ENCODE results near the gene TIMM23. TPM values are rescaled to one million over a fixed set of nuclear protein-coding genes. Genes with fewer than 3 reads are reported as not detected.

TIMM23 gene
- total and polyA plus RNA-seq, 10 of the 15 experiments (the other 5 are each of a cell fraction or from before 2014, with no cell fraction given): 90.0 to 228 (median 120) TPM

DNA sequence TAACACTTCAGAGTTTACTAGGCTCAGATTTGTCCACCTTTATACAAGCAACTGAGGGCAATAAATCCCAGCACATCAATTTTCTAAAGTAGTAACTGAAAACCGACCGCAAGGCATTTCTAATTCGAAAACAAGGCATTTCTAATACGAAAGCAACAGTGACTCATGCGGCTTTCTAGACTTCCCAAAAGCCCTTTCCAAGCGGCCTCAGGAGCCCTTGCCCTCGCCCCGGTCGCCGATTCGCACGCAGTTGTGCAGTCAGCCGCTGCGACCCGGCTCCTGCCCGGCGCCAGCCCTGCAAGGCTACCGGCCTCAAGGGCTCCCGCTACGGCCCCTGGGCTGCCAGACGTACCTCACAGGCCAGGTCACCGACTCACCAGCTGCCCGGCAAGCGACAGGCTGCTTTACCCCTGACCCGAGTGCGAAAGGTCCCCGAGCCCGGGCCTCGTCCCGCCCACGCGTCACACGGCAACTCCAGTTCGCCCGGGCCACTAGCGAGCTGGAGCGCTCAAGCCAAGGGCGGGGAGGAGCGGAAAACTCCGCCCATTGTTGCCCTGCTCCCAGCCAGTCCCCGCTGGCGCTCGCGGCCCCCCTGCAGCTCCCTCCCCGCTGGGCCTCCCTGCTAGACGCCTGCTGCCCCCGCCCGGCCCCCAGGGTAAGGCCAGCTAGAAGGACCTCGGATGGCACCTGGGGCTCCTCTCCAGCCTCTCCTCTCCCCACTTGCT lies 50.9 kb downstream of the TIMM23 start (continued):
- TF ChIP-seq NR2F1 (conservative IDR thresholded peaks at IDR 0.05) (peak; percentile 97), EED (IDR thresholded peaks at IDR 0.05; ENCODE audit: low read depth) (peak; percentile 72), RBBP5 (conservative IDR thresholded peaks at IDR 0.05) (no peak), IRF4 (IDR thresholded peaks at IDR 0.05; ENCODE audit: low read depth, low read length) (no peak), ZNF24 (IDR thresholded peaks at IDR 0.05) (no peak), POLR2A (IDR thresholded peaks at IDR 0.05; ENCODE audit: low read depth, low read length) (peak; percentile 81), CHD1 (IDR thresholded peaks at IDR 0.05; ENCODE audit: low read depth, low read length) (no peak), ASH2L (IDR thresholded peaks at IDR 0.05; ENCODE audit: borderline replicate concordance, low read depth) (no peak), SMC3 (IDR thresholded peaks at IDR 0.05; ENCODE audit: borderline replicate concordance, low read length) (0 out of 2 replicates have a peak, but pooled peaks have one; percentile 7), RAD21 (IDR thresholded peaks at IDR 0.05; ENCODE audit: insufficient read depth, low read depth, low read length) (peak; percentile 30; the same call in 1 of the 2 replicates), NR2C2 (IDR thresholded peaks at IDR 0.05; ENCODE audit: borderline replicate concordance, control insufficient read depth, insufficient read length, low read depth) (no peak), CUX1 (IDR thresholded peaks at IDR 0.05; ENCODE audit: insufficient replicate concordance, low read depth, low read length) (no peak)
- TF ChIP-seq, protein P1, sequence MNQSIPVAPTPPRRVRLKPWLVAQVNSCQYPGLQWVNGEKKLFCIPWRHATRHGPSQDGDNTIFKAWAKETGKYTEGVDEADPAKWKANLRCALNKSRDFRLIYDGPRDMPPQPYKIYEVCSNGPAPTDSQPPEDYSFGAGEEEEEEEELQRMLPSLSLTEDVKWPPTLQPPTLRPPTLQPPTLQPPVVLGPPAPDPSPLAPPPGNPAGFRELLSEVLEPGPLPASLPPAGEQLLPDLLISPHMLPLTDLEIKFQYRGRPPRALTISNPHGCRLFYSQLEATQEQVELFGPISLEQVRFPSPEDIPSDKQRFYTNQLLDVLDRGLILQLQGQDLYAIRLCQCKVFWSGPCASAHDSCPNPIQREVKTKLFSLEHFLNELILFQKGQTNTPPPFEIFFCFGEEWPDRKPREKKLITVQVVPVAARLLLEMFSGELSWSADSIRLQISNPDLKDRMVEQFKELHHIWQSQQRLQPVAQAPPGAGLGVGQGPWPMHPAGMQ (IDR thresholded peaks at IDR 0.05; ENCODE audit: borderline replicate concordance): no peak
- TF ChIP-seq, protein P2, sequence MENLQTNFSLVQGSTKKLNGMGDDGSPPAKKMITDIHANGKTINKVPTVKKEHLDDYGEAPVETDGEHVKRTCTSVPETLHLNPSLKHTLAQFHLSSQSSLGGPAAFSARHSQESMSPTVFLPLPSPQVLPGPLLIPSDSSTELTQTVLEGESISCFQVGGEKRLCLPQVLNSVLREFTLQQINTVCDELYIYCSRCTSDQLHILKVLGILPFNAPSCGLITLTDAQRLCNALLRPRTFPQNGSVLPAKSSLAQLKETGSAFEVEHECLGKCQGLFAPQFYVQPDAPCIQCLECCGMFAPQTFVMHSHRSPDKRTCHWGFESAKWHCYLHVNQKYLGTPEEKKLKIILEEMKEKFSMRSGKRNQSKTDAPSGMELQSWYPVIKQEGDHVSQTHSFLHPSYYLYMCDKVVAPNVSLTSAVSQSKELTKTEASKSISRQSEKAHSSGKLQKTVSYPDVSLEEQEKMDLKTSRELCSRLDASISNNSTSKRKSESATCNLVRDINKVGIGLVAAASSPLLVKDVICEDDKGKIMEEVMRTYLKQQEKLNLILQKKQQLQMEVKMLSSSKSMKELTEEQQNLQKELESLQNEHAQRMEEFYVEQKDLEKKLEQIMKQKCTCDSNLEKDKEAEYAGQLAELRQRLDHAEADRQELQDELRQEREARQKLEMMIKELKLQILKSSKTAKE (IDR thresholded peaks at IDR 0.05; ENCODE audit: low read depth, poor library complexity, severe bottlenecking): no peak
- TF ChIP-seq, protein P3, sequence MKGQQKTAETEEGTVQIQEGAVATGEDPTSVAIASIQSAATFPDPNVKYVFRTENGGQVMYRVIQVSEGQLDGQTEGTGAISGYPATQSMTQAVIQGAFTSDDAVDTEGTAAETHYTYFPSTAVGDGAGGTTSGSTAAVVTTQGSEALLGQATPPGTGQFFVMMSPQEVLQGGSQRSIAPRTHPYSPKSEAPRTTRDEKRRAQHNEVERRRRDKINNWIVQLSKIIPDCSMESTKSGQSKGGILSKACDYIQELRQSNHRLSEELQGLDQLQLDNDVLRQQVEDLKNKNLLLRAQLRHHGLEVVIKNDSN (IDR thresholded peaks at IDR 0.05; ENCODE audit: borderline replicate concordance, extremely low read length, insufficient read depth, low read depth, low read length): no peak
- TF ChIP-seq, protein P4, sequence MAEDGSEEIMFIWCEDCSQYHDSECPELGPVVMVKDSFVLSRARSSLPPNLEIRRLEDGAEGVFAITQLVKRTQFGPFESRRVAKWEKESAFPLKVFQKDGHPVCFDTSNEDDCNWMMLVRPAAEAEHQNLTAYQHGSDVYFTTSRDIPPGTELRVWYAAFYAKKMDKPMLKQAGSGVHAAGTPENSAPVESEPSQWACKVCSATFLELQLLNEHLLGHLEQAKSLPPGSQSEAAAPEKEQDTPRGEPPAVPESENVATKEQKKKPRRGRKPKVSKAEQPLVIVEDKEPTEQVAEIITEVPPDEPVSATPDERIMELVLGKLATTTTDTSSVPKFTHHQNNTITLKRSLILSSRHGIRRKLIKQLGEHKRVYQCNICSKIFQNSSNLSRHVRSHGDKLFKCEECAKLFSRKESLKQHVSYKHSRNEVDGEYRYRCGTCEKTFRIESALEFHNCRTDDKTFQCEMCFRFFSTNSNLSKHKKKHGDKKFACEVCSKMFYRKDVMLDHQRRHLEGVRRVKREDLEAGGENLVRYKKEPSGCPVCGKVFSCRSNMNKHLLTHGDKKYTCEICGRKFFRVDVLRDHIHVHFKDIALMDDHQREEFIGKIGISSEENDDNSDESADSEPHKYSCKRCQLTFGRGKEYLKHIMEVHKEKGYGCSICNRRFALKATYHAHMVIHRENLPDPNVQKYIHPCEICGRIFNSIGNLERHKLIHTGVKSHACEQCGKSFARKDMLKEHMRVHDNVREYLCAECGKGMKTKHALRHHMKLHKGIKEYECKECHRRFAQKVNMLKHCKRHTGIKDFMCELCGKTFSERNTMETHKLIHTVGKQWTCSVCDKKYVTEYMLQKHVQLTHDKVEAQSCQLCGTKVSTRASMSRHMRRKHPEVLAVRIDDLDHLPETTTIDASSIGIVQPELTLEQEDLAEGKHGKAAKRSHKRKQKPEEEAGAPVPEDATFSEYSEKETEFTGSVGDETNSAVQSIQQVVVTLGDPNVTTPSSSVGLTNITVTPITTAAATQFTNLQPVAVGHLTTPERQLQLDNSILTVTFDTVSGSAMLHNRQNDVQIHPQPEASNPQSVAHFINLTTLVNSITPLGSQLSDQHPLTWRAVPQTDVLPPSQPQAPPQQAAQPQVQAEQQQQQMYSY (CRISPR knock-in tag; IDR thresholded peaks at IDR 0.05): no peak
